Cerebellar nuclear complex (tissue), 1 donor: Measurements from ENCODE around the gene FAM81A.
"Not testable (repeated sequence)": the region's sequence is repeated elsewhere in the genome, so short reads cannot be mapped to it uniquely, and the experiment has no call there.

Experiments used
- DNase-seq, 2 experiments: peaks; one replicate each; lab custom pipeline; 2025; lab: John Stamatoyannopoulos, UW

The FAM81A gene

DNA sequence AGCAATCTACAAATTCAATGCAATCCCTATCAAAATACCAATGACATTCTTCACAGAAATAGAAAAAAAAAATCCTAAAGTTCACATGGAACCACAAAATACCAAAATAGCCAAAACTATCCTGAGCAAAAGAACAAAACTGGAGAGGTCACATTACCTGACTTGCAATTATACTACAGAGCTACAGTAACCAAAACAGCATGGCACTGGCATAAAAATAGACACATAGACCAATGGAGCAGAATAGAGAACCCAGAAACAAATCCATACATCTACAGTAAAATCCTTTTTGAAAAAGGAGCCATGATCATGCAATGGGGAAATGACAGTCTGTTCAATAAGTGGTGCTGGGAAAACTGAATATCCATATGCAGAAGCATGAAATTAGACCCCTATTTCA is 51.5 kb downstream of the FAM81A start:
- DNase-seq = not testable (repeated sequence)

DNA sequence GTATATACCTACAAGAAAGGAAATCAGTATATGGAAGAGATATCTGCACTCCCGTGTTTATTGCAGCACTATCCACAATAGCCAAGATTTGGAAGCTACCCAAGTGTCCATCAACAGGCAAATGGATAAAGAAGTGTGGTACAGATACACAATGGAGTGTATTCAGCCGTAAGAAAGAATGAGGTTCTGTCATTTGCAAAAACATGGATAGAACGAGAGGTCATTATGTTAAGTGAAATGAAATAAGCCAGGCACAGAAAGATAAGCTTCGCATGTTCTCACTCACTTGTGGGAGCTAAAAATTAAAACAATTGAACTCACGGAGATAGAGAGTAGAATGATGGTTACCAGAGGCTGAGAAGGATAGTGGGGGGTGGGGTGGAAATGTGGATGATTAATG is 53.1 kb downstream of the FAM81A start:
- DNase-seq = no peak

GRCh38 chr15:59492389-59493377 is 54.7 kb downstream of the FAM81A start:
- DNase-seq = peak in 1 of 2 experiments; percentile 18

- no peak for DNase-seq
Observed at GRCh38 chr15:59501597-59501996, 63.6 kb downstream of the FAM81A start.

GRCh38 chr15:59515190-59515589 is 77.2 kb downstream of the FAM81A start:
- DNase-seq = no peak

- no peak for DNase-seq
Observed at GRCh38 chr15:59516655-59517461, 78.9 kb downstream of the FAM81A start.

DNA sequence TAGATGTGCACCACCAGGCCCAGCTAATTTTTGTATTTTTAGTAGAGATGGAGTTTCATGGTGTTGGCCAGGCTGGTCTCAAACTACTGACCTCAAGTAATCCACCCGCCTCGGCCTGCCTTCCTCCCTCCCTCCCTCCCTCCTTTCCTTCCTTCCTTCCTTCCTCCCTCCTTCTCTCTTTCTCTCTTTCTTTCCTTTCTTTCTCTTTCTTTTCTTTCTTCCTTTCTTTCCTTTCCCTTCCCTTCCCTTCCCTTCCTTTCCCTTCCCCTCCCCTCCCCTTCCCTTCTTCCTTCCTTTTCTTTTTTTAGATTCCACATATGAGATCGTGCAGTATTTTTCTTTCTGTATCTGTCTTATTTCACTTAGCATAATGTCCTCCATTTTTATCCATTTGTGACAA is 81.3 kb downstream of the FAM81A start:
- no peak for DNase-seq

DNA sequence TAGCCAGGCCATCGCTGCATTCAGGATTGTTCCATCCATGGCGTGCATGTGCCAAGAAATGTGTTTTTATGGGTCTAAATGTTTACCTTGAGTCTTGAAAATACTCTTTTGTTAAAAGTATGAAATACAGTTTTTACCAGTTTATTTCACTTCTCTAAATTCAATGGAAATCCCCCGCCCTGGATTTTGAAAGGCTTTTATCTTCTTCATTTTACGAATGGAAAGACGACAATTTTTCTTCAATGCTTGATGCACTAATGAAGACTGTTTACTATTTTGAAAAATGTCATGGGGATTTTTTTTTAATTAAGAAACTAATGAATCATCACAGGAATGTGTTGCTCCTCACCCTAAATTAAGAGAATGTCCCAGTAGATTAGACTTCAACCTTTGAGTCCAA is 83.5 kb downstream of the FAM81A start:
- no peak for DNase-seq

DNA sequence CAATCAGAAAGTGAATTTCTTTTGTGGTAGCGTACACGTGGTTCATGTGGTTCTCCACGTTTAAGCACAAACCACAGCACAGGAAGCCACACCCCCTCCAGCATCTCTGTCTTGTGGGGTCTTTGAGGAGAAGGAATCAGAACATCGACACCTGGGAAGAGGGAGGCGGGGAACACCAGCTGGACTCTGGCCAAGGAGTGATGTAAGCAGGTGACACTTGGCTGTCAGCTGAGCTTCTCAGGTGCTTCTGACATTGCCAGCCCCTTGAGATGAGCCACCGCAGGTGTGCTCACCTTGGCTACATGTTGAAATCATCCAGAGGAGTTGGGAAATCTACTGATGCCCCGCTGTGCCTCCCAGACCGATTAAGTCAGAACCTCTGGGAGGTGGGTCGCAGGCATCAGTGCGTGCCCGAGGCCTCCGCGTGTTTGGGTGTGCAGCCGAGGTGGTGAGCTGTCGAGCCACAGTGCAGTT is 85.0 kb downstream of the FAM81A start:
- DNase-seq = no peak

DNA sequence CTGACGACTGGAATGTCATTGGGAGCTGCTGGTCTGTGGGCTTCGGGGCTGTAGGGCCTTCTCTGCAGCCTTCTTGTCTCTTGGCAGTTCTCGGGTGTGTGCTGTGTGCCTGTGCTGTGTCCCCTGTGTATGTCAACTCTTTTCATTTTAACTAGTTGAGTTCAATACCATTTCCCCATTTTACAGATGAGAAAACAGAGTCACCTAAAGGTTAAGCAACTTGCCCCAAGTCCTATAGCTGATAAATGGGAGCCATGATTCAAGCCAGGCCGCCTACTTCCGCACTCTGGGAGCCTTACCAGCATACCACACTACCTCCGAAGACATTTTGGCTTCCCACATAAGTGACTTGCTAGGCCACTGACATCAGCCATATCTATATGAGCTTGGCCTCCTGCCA is 85.7 kb downstream of the FAM81A start:
- no peak for DNase-seq

DNA sequence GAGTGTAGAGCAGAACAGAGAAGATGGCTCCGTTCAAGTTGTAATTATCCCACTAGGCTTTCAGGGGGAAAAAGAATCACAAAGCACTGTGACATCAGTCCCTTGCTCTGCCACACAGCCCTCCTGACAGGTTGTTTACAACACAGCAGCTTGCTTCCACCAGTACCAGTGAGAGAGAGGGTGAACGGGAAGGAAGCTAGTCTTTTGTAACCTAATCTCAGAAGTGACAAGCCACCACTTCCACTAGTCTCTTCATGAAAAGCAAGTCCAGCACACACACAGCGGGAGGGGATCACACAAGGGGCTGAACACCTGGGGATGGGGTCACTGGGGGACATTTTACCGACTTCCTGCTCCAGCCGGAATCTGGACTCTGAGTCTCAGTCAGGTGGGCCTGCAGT is 86.3 kb downstream of the FAM81A start:
- DNase-seq = no peak

DNA sequence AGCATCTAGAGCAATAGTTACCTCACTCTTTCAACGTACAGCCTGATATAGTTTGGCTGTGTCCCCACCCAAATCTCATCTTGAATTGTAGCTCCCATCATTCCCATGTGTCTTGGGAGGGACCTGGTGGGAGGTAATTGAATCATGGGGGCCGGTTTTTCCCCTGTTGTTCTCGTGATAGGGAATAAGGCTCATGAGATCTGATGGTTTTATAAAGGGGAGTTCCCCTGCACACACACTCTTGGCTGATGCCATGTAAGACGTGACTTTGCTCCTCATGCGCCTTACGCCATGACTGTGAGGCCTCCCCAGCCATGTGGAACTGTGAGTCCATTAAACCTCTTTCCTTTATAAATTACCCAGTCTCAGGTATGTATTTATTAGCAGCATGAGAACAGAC is 88.5 kb downstream of the FAM81A start:
- not testable (repeated sequence) for DNase-seq

DNA sequence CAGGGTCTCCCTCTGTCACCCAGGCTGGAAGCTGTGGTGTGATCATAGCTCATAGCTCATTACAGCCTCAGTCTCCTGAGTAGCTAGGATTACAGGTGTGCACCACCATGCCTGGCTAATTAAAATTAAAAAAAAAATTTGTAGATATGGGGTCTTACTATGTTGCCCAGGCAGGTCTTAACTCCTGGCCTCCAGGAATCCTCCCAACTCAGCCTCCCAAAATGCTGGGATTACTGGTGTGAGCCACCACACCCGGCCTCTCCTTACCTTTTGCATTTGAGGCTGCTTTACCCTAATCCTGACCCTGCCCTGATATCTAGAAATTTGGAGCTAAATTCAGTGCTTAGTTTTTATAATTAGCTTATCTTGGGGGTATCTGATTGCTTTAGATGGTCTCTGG is 90.4 kb downstream of the FAM81A start:
- no peak for DNase-seq

DNA sequence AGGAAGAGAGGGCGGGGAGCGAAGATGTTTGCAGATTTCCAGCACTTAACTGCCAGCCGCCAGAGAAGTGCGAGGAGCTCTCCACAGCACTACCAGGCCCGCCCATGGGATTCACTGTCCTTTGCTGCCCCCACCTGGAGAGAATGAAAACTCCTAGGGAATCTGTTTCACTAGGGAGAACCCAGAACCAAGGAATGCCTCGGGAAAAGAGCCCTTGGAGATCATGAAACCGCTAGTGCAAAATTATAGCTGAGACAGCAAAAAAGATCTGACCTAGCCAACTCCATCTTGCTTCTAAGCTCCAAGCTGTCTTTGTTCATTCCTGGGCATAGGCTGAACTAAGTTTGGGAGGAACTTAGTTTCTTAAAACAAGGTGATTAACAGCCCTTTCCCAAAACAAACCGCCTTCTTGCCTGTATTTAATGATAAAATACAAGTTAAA is 91.0 kb downstream of the FAM81A start:
- peak in 1 of 2 experiments; percentile 52 for DNase-seq

- DNase-seq = no peak
Observed at GRCh38 chr15:59531066-59531675, 93.2 kb downstream of the FAM81A start.

DNA sequence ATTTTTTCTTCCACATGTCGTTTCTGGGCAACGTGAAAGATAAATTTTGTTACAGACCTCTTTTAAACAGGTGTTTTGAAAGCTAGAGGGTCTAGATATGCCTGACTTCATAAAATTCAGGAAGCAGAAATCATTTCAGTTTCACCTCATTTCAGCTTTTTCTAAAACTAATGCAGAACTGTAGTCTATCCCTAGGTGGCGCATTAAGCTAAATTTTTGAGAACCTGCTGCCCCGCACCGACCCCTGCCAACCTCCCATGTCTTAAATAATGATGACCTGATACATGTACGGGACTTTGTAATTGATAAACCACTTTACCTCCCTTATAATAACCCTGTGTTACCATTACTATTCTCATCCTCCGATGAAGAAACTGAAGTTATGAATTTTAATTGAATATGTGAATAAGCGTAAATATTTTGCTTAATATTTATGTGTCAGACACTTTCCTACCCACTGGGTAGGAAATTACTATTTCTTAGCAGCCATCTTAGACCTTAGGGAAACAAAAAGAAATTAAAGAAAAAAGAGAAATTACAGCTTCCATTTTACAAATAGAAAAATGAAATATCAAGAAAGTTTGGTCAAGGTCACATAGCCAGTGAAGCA is 94.9 kb downstream of the FAM81A start:
- no peak for DNase-seq

GRCh38 chr15:59536553-59536952 is 98.6 kb downstream of the FAM81A start:
- no peak for DNase-seq

DNA sequence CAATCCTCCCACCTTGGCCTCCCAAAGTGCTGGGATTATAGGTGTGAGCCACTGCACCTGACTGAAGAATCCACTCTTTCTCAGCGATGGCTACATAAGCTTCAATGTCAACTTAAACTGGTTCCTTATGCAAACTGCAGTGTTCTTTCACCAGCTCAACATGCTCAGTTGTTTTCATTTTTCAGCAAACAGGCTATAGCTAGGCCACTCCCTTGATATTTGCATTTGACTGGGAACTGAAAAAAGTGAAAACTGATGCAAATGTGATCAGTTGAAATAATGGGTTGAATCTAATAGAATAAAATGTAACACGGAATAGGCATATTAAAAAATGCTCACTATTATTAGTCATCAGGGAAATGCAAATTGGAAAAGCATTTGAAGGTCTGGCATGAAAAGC is 99.4 kb downstream of the FAM81A start:
- no peak for DNase-seq

DNA sequence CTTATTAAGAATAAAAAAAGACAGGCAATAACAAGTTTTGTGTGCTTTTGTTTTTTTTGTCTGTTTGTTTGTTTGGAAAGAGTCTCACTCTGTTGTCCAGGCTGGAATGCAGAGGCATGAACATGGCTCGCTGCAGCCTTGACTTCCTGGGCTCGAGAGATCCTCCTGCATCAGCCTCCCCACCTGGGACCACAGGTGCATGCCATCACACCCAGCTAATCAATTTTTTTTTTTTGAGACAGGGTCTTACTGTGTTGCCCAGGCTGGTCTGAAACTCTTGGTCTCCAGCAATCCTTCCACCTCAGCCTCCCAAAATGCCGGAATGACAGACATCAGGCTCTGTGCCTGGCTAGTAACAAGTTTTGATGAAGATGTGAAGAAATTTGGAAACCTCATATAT is 100.5 kb downstream of the FAM81A start:
- no peak for DNase-seq

- no peak for DNase-seq
Observed at GRCh38 chr15:59539799-59540198, 101.8 kb downstream of the FAM81A start.

GRCh38 chr15:59540654-59541053 is 102.7 kb downstream of the FAM81A start:
- DNase-seq = no peak

DNA sequence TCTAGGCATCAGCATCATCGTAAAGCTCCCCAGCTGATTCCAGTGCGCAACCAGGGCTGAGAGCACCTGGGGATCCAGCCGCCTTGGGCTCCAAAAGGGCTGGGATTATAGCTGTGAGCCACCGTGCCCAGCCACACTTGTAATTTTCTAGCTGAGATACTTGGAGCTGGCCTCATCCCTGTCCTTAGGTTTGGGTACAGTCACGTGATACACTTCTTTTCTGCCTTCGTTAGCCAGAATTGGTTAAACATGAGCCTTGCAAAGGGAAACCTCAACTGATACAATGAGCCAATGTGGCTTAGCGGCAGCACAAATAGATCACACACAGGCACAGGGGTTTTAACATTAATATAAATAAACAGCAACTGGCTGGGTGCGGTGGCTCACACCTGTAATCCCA is 103.8 kb downstream of the FAM81A start:
- no peak for DNase-seq
